Skin epidermis (tissue), 12 donors: ENCODE data around the gene ATG4C.
A peak's percentile ranks its signal among the peaks of the same experiment; 100 is the strongest.
"Not testable (repeated sequence)": the region's sequence is repeated elsewhere in the genome, so short reads cannot be mapped to it uniquely, and the experiment has no call there.

ENCODE experiments used
- H3K27ac ChIP-seq, 21 experiments: fragments of 200-600 bp; sonication (generic) in 11 of 21; one replicate each; pipeline ENCODE4 v1.5.0; 2020; ENCODE audit warnings: mild to moderate bottlenecking in 3 of 21, inconsistent platforms in 2 of 21, moderate library complexity in 2 of 21
- H3K4me3 ChIP-seq, 7 experiments: fragments of 200-600 bp; sonication (generic) in 2 of 7; one replicate each; pipeline ENCODE4 v1.5.0; 2020; ENCODE audit warnings: inconsistent platforms in 2 of 7, mild to moderate bottlenecking in 2 of 7, moderate library complexity in 1 of 7

Gene ATG4C

GRCh38 chr1:62772607-62773295 is 11.2 kb upstream of the ATG4C start:
- no peak overlapping the region for H3K27ac ChIP-seq
- H3K4me3 ChIP-seq, result no peak overlapping the region

- Histone ChIP-seq H3K4me3 (no peak overlapping the region), H3K27ac (no peak overlapping the region)
These were observed 9.9 kb upstream of the ATG4C start for GRCh38 chr1:62774006-62774405.

GRCh38 chr1:62774971-62775595 is 8.8 kb upstream of the ATG4C start:
- Histone ChIP-seq H3K4me3 (no peak overlapping the region), H3K27ac (no peak overlapping the region)

GRCh38 chr1:62778208-62778607 is 5.7 kb upstream of the ATG4C start:
- no peak overlapping the region for H3K4me3 ChIP-seq

GRCh38 chr1:62781841-62782543 is 1.9 kb upstream of the ATG4C start:
- H3K4me3 ChIP-seq, result no peak overlapping the region
- H3K27ac ChIP-seq, result no peak overlapping the region

More at GRCh38 chr1:62778208-62778607, 5.7 kb upstream of the ATG4C start:
- H3K27ac ChIP-seq, result no peak overlapping the region

- peak overlapping the region in 3 of 21 experiments; percentile 89 to 91 (median 89) for H3K27ac ChIP-seq
- peak overlapping the region in 5 of 7 experiments; percentile 62 to 81 (median 79) for H3K4me3 ChIP-seq
These were observed 1.3 kb upstream of the ATG4C start for GRCh38 chr1:62782544-62783212.

- Histone ChIP-seq H3K4me3 (peak overlapping the region; percentile 62 to 83 (median 79)), H3K27ac (peak overlapping the region; percentile 69 to 96 (median 89))
These were observed 805 bp downstream of the ATG4C start for GRCh38 chr1:62784509-62785365.

- Histone ChIP-seq H3K27ac (no peak overlapping the region), H3K4me3 (no peak overlapping the region)
These were observed 6.8 kb downstream of the ATG4C start for GRCh38 chr1:62790716-62791115.

GRCh38 chr1:62794053-62794452 is 10.1 kb downstream of the ATG4C start:
- H3K27ac ChIP-seq, result no peak overlapping the region

GRCh38 chr1:62796221-62796620 is 12.3 kb downstream of the ATG4C start:
- H3K27ac ChIP-seq, result peak overlapping the region in 1 of 21 experiments; percentile 24

More at GRCh38 chr1:62794053-62794452, 10.1 kb downstream of the ATG4C start:
- H3K4me3 ChIP-seq, result no peak overlapping the region

GRCh38 chr1:62799688-62800087 is 15.8 kb downstream of the ATG4C start:
- Histone ChIP-seq H3K27ac (peak overlapping the region in 1 of 21 experiments; percentile 10), H3K4me3 (no peak overlapping the region)

More at GRCh38 chr1:62796221-62796620, 12.3 kb downstream of the ATG4C start:
- no peak overlapping the region for H3K4me3 ChIP-seq

- Histone ChIP-seq H3K27ac (peak overlapping the region in 2 of 21 experiments; percentile 10 to 18), H3K4me3 (no peak overlapping the region)
These were observed 16.3 kb downstream of the ATG4C start for GRCh38 chr1:62800281-62800680.

GRCh38 chr1:62800825-62801306 is 16.9 kb downstream of the ATG4C start:
- Histone ChIP-seq H3K27ac (peak overlapping the region in 2 of 21 experiments; percentile 16 to 18), H3K4me3 (no peak overlapping the region)

- no peak overlapping the region for H3K27ac ChIP-seq
- no peak overlapping the region for H3K4me3 ChIP-seq
These were observed 25.9 kb downstream of the ATG4C start for GRCh38 chr1:62809788-62810187.

- Histone ChIP-seq H3K27ac (no peak overlapping the region), H3K4me3 (no peak overlapping the region)
These were observed 26.7 kb downstream of the ATG4C start for GRCh38 chr1:62810420-62811274.

- H3K27ac ChIP-seq, result no peak overlapping the region
- no peak overlapping the region for H3K4me3 ChIP-seq
These were observed 39.6 kb downstream of the ATG4C start for GRCh38 chr1:62823556-62823955.

GRCh38 chr1:62826901-62827300 is 43.0 kb downstream of the ATG4C start:
- Histone ChIP-seq H3K27ac (no peak overlapping the region), H3K4me3 (no peak overlapping the region)

GRCh38 chr1:62827786-62828185 is 43.9 kb downstream of the ATG4C start:
- H3K4me3 ChIP-seq, H3K27ac ChIP-seq: not testable (repeated sequence)
